ENCODE measurements around the gene ANKRD11.

DNA sequence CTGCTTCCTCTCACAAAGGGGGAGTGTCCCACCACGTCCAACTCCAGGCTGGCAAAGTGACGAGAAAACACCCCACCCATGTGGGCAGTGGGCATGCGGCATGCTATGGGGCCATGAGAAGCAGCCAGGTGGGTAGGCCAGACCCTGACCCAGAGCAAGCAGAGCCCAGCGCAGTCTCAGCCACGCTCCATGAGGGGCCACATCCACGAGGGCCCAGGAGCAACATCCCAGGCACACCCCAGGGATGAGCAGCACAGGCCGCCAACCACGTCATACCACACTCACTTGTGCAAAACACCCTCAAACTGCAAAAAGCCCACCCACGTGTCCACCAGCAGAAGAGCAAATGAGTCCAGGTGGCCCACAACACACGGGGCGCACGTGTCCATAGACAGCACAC lies 155.9 kb downstream of the ANKRD11 start:
- TF ChIP-seq POLR2A (IDR thresholded peaks at IDR 0.05; ENCODE audit: low read depth, low read length) (no peak), POLR2AphosphoS5 (IDR thresholded peaks at IDR 0.05; ENCODE audit: low read depth, low read length) (no peak)
